Gastroesophageal sphincter (tissue), 3 donors: Measurements from ENCODE around the gene ETV6.
"Not testable (repeated sequence)": the region's sequence is repeated elsewhere in the genome, so short reads cannot be mapped to it uniquely, and the experiment has no call there.

ENCODE experiments used
- CTCF ChIP-seq, 4 experiments: fragments of 200-600 bp in 2 of 4; fragments of 450-650 bp in 2 of 4; sonication (generic) in 1 of 4; IDR thresholded peaks; one replicate each; pipeline ENCODE4 v1.5.1; 2017 to 2019; ENCODE audit warnings: antibody characterized with exemption in 4 of 4, mild to moderate bottlenecking in 2 of 4, moderate library complexity in 2 of 4
- POLR2A ChIP-seq, 2 donors: fragments of 450-650 bp; IDR thresholded peaks; one replicate each; pipeline ENCODE4 v1.6.1; 2017; ENCODE audit warnings: antibody characterized with exemption in 2 of 2, mild to moderate bottlenecking in 2 of 2, moderate library complexity in 1 of 2
- POLR2AphosphoS5 ChIP-seq: sonication (generic); formaldehyde crosslinking; IDR thresholded peaks from one replicate; pipeline ENCODE4 v1.6.1; 2017; ENCODE audit warnings: antibody characterized with exemption

DNA sequence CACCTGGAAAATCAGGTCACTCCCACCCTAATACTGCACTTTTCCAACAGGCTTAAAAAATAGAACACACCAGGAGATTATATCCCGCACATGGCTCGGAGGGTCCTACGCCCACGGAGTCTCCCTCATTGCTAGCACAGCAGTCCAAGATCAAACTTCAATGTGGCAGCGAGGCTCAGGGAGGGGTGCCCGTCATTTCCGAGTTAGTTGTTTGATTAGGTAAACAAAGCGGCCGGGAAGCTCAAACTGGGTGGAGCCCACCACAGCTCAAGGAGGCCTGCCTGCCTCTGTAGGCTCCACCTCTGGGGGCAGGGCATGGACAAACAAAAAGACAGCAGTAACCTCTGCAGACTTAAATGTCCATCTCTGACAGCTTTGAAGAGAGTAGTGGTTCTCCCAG is 259.9 kb downstream of the ETV6 start:
- not testable (repeated sequence) for TF ChIP-seq POLR2AphosphoS5; CTCF (IDR thresholded peaks at IDR 0.05); POLR2A (IDR thresholded peaks at IDR 0.05)
